Measurements from ENCODE around the gene STAT3. TPM values are rescaled to one million over a fixed set of nuclear protein-coding genes. Genes with fewer than 3 reads are reported as not detected.
A peak's percentile ranks its signal among the peaks of the same experiment; 100 is the strongest.

The STAT3 gene
- total and polyA plus RNA-seq, 9 of the 15 experiments (the other 6 are each of a cell fraction or from before 2014, with no cell fraction given): 90.0 to 179 (median 114) TPM

- TF ChIP-seq ZBTB40 (IDR thresholded peaks at IDR 0.05) (peak; percentile 51; the same call in 1 of the 2 replicates), ZBTB40 (CRISPR knock-in tag; IDR thresholded peaks at IDR 0.05) (no peak), SAFB (IDR thresholded peaks at IDR 0.05; ENCODE audit: borderline replicate concordance, low read depth, low read length) (no peak), CBFA2T2 (conservative IDR thresholded peaks at IDR 0.05) (no peak), REST (IDR thresholded peaks at IDR 0.05; ENCODE audit: borderline replicate concordance) (no peak), REST (CRISPR knock-in tag; IDR thresholded peaks at IDR 0.05; ENCODE audit: low read depth) (peak; percentile 77), ZC3H4 (CRISPR knock-in tag; IDR thresholded peaks at IDR 0.05; ENCODE audit: borderline replicate concordance) (no peak)
Measured at GRCh38 chr17:42313773-42314566, 74.3 kb downstream of the STAT3 start (continued).
